ENCODE data around the gene MTFMT. TPM values are rescaled to one million over a fixed set of nuclear protein-coding genes. Genes with fewer than 3 reads are reported as not detected.

Gene MTFMT
- total RNA-seq, 1 donor: 19.2 TPM

GRCh38 chr15:65038428-65038827 is 9.0 kb upstream of the MTFMT start:
- DNase-seq (ENCODE audit: low read depth): no peak
- TF ChIP-seq, protein P1, sequence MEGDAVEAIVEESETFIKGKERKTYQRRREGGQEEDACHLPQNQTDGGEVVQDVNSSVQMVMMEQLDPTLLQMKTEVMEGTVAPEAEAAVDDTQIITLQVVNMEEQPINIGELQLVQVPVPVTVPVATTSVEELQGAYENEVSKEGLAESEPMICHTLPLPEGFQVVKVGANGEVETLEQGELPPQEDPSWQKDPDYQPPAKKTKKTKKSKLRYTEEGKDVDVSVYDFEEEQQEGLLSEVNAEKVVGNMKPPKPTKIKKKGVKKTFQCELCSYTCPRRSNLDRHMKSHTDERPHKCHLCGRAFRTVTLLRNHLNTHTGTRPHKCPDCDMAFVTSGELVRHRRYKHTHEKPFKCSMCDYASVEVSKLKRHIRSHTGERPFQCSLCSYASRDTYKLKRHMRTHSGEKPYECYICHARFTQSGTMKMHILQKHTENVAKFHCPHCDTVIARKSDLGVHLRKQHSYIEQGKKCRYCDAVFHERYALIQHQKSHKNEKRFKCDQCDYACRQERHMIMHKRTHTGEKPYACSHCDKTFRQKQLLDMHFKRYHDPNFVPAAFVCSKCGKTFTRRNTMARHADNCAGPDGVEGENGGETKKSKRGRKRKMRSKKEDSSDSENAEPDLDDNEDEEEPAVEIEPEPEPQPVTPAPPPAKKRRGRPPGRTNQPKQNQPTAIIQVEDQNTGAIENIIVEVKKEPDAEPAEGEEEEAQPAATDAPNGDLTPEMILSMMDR (IDR thresholded peaks at IDR 0.05; ENCODE audit: insufficient read depth, low read length): no peak
- no peak overlapping the region for H3K4me3 ChIP-seq (ENCODE audit: low read depth, low read length)

- TF ChIP-seq, protein P1 (IDR thresholded peaks at IDR 0.05; ENCODE audit: insufficient read depth, low read length): no peak
- no peak for DNase-seq (ENCODE audit: low read depth)
Measured at GRCh38 chr15:65037309-65037708, 7.9 kb upstream of the MTFMT start.

GRCh38 chr15:65034719-65035118 is 5.3 kb upstream of the MTFMT start:
- H3K4me3 ChIP-seq (ENCODE audit: low read depth, low read length): no peak overlapping the region
- no peak for DNase-seq (ENCODE audit: low read depth)
- TF ChIP-seq, protein P1 (IDR thresholded peaks at IDR 0.05; ENCODE audit: insufficient read depth, low read length): no peak

More at GRCh38 chr15:65037309-65037708, 7.9 kb upstream of the MTFMT start:
- H3K4me3 ChIP-seq (ENCODE audit: low read depth, low read length): no peak overlapping the region

- H3K4me3 ChIP-seq (ENCODE audit: low read depth, low read length): no peak overlapping the region
- TF ChIP-seq, protein P1 (IDR thresholded peaks at IDR 0.05; ENCODE audit: insufficient read depth, low read length): peak; percentile 75
- peak; percentile 73 for DNase-seq (ENCODE audit: low read depth)
Measured at GRCh38 chr15:65033659-65034269, 4.3 kb upstream of the MTFMT start.

- TF ChIP-seq, protein P1 (IDR thresholded peaks at IDR 0.05; ENCODE audit: insufficient read depth, low read length): peak; percentile 74
- no peak overlapping the region for H3K4me3 ChIP-seq (ENCODE audit: low read depth, low read length)
- peak; percentile 56 for DNase-seq (ENCODE audit: low read depth)
Measured at GRCh38 chr15:65032801-65033537, 3.5 kb upstream of the MTFMT start.

DNA sequence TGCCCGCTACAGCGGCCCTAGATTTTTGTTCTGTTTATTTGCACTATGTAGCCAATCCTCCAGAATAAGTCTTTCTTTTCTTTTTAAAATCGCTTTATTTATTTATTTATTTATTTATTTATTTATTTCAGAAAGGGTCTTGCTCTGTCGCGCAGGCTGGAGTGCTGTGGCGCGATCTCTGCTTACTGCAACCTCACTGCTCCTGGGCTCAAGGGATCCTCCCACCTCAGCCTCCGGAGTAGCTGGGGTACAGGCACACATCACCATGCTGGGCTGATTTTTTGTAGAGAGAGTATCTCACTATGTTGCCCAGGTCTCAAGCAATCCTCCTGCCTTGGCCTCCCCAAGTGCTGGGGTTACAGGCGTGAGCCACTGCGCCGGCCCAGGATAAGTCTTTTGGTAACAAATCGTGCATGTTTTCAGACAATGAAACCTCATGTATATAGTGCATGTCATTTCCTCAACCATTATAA is 333 bp upstream of the MTFMT start:
- DNase-seq (ENCODE audit: low read depth): no peak
- TF ChIP-seq, protein P1 (IDR thresholded peaks at IDR 0.05; ENCODE audit: insufficient read depth, low read length): no peak
- H3K4me3 ChIP-seq (ENCODE audit: low read depth, low read length): peak overlapping the region; percentile 86

All from fibroblast of the aortic adventitia (primary cell).